SK-N-MC (cell line): ENCODE data around the gene GPC3.

Experiments used
- DNase-seq: peaks from one replicate; pipeline ENCODE4 v3.0.0-alpha.2; 2011; ENCODE audit warnings: low read depth, low spot score
- H3K27ac ChIP-seq: fragments of 200-600 bp; sonication (generic); 2 replicates; pipeline ENCODE4 v1.5.1; 2016; ENCODE audit warnings: mixed run types
- H3K36me3 ChIP-seq: fragments of 200-600 bp; sonication (generic); 2 replicates; pipeline ENCODE4 v1.6.1; 2017; ENCODE audit warnings: antibody characterized with exemption, low read length, mixed read lengths; ENCODE audit not compliant: insufficient read depth
- H3K4me3 ChIP-seq: fragments of 200-600 bp; sonication (generic); 2 replicates; pipeline ENCODE4 v1.5.1; 2016
- H3K9ac ChIP-seq: fragments of 200-600 bp; sonication (generic); 2 replicates; pipeline ENCODE4 v1.8.0; 2017; ENCODE audit warnings: mixed run types, mixed read lengths; ENCODE audit not compliant: insufficient read length
- H3K9me3 ChIP-seq: fragments of 200-600 bp; sonication (generic); 2 replicates; pipeline ENCODE4 v1.6.1; 2017; ENCODE audit warnings: low read depth, mild to moderate bottlenecking, antibody characterized with exemption, low read length, moderate library complexity, mixed read lengths
- EZH2 ChIP-seq: fragments of 200-600 bp; sonication (generic); IDR thresholded peaks from one replicate; pipeline ENCODE4 v1.6.1; 2017; ENCODE audit warnings: antibody characterized with exemption
- FOXP2 ChIP-seq: optimal IDR thresholded peaks from 2 replicates; pipeline ENCODE3; 2011; ENCODE audit warnings: mild to moderate bottlenecking, moderate library complexity; ENCODE audit not compliant: insufficient read depth; ENCODE audit errors: extremely low read length, control extremely low read depth
- POLR2AphosphoS5 ChIP-seq: IDR thresholded peaks from 2 replicates; pipeline ENCODE4 v1.6.1; 2012; ENCODE audit warnings: mild to moderate bottlenecking, low read depth, low read length, borderline replicate concordance

GPC3 gene

DNA sequence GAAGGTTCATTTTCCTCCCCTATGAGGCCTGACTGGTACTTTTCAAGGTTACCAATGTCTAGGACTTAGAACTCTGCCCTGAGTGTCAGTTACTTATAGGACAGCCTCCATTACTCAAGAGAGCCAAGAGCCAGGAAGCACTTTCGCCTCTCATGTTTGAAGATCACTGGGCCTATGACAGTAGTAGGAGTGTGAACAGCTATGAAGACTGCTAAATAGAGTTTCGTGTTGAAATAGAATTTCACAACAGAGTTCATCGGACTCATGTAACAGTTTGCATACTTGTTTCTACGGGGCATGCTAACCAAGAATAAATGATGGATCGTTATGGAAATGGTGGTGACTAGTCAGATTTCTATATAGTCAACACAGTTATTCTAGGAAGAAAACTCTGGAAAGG is 472.3 kb downstream of the GPC3 start:
- TF ChIP-seq EZH2 (no peak), POLR2AphosphoS5 (no peak), FOXP2 (no peak)
- H3K4me3 ChIP-seq = no peak overlapping the region

DNA sequence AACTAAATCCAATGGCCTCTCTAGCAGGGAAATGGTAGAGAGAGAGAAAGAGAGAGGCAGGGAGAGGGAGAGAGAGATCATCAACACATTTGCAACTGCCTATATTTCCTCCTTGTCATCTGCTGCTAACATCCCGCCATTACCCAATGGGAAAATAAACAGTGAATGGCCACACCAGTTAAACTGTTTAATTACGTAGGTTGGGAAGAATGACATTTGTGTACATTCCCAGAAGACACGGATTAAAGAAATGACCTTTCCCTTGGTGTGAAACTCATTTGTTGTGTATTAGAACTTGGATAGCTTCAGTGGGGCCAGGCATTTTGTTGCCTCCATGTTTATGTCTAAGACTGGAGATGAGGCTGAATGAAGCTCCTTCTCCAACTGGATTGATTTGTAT is 474.4 kb downstream of the GPC3 start:
- Histone ChIP-seq H3K9ac (no peak overlapping the region), H3K36me3 (no peaks in the 10 kb centered on the region), H3K27ac (no peak overlapping the region), H3K4me3 (no peak overlapping the region), H3K9me3 (no peaks in the 10 kb centered on the region)
- no peak for DNase-seq
- TF ChIP-seq FOXP2 (no peak), EZH2 (no peak), POLR2AphosphoS5 (no peak)

More for the DNA sequence above, 472.3 kb downstream of the GPC3 start:
- Histone ChIP-seq H3K36me3 (no peaks in the 10 kb centered on the region), H3K9ac (no peak overlapping the region), H3K9me3 (no peaks in the 10 kb centered on the region), H3K27ac (no peak overlapping the region)
- no peak for DNase-seq

DNA sequence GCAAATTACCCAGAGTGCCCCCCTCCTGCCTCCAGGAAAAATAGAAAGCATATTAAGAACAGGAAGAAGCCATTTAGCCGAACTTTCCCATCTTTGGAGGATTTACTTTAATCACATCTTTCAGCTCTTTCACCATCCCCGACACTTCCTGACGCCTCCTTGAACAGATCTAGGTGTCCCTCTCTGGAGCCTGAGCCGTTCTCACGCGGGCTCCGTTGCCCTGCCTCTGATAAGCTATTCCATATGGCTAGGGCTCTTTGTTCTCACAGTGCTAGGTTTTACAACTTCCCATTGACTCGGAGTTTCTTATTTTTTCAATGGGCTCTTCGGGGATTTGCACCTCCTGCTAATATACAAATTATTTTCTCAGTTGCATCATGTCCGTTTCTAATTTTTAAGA is 488.0 kb downstream of the GPC3 start:
- H3K36me3 ChIP-seq = no peaks in the 10 kb centered on the region
- H3K27ac ChIP-seq = peak overlapping the region; percentile 77
- H3K9ac ChIP-seq = peak overlapping the region; percentile 2
- H3K9me3 ChIP-seq = no peaks in the 10 kb centered on the region
- peak; percentile 57 for DNase-seq
- TF ChIP-seq FOXP2 (no peak), EZH2 (no peak), POLR2AphosphoS5 (no peak)
- peak overlapping the region; percentile 60 for H3K4me3 ChIP-seq

DNA sequence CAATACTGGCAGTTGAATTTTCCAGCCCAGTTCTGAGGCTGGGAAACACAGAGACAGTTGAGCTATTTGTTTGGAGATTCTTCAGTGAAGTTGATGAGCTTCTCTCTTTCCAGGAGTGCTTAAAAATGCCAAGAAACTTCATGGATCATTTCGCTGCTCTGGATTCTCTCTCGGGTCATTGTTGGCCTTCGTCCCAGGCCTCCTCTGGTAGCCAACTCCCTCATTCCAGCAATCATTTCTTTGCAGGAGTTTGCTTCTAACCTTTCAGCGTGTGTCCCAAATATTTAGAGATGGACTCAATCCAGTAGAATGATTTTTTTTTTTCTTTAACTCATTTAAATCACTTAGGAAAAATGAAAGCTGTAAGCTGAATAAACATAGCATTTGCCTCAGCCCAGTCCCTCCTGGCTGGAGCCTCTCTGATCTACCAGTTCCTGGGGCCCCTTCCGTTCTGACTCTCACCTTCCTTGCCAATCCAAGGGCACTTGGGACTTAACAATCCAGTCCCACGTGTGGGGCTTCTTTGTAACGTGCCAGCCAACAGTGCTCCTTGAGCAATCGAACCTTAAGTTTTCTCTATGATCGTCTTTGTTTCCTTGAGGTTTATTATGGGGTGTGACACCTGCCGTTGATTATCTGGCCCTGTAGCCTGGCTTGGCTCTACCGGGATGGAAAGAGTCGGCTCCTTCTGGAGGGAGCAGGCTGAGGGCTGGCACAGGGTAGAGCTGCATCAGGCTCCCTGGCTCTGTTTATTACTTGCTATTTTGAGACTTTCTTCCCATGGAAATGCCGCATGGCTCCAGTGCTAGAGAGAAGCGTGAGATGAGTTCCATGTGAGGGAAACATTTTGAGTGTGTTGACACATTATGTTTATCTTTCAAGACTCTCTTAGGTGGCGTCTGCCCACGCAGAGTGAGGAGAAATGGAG is 489.7 kb downstream of the GPC3 start:
- DNase-seq = no peak
- no peak overlapping the region for H3K27ac ChIP-seq
- TF ChIP-seq EZH2 (no peak), POLR2AphosphoS5 (no peak), FOXP2 (no peak)
- no peaks in the 10 kb centered on the region for H3K9me3 ChIP-seq
- no peak overlapping the region for H3K9ac ChIP-seq
- H3K4me3 ChIP-seq = no peak overlapping the region
- no peaks in the 10 kb centered on the region for H3K36me3 ChIP-seq

DNA sequence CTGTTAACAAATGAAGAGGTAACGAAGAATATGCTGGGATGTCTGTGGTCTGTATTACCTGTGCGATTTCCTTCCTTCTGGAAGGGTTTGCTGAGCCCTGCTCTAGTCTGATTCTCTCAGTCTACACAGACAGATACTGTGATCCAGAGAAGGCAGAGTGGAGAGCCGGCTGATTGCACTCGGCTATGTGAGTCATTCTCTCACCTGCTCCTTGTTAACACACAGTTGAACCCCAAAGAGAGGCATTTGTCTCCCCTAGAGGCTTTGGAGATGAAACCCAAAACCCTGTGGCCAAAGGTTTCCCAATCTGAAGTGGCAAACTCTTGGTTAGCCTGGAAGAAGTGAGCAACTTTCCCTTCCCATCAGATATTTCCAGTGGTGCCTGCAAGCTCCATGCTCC is 492.0 kb downstream of the GPC3 start:
- Histone ChIP-seq H3K36me3 (no peaks in the 10 kb centered on the region), H3K9me3 (no peaks in the 10 kb centered on the region), H3K27ac (no peak overlapping the region), H3K9ac (no peak overlapping the region), H3K4me3 (no peak overlapping the region)
- no peak for DNase-seq
- TF ChIP-seq EZH2 (no peak), FOXP2 (no peak), POLR2AphosphoS5 (no peak)

DNA sequence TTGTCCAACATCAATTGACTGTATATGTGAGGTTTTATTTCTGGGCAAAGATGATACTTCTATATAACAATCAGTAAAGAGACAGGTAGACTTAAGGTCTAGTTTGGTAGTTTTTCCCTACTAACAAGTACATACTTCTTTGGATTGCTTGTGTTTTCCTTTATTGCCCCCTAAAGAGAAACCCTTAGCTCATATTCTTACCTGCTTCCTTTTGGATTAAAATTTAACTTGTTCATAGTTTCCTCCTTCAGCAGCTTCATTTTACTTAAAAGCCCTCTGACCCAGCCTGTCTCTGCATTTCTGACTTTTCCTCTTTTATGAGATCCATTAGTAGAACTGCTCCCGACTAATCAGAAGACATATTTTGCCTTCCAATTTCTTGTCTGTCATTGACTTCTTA is 494.4 kb downstream of the GPC3 start:
- no peaks in the 10 kb centered on the region for H3K9me3 ChIP-seq
- TF ChIP-seq EZH2 = no peak
- TF ChIP-seq POLR2AphosphoS5 = no peak
- no peak for TF ChIP-seq FOXP2
- no peak overlapping the region for H3K9ac ChIP-seq
- DNase-seq = no peak
- no peak overlapping the region for H3K4me3 ChIP-seq
- H3K27ac ChIP-seq = no peak overlapping the region
- H3K36me3 ChIP-seq = no peaks in the 10 kb centered on the region
